ENCODE results near the gene FSTL4. TPM values are rescaled to one million over a fixed set of nuclear protein-coding genes. Genes with fewer than 3 reads are reported as not detected.

Gene FSTL4
- total and polyA plus RNA-seq, 2 of the 13 experiments (the other 11 are each of a cell fraction or from before 2014, with no cell fraction given), result 2.1 to 3.0 TPM

- WGBS (ENCODE audit: low lambda C conversion rate), result 59% methylated on average over 3 of the region's 3 CpGs
- DNase-seq (ENCODE audit: low spot score) (no peak), ATAC-seq (no peak), FAIRE-seq (no peak)
- no peak overlapping the region for H3K27ac ChIP-seq (ENCODE audit: extremely low read length, insufficient read depth, low read length)
- no peaks in the 10 kb centered on the region for H3K79me2 ChIP-seq (ENCODE audit: insufficient read depth, low read length)
- peaks cover 9% of the 10 kb centered on the region; the same call in 1 of the 2 replicates for H3K4me1 ChIP-seq (ENCODE audit: insufficient read depth, low read length)
- in situ Hi-C loops (cut with HindIII; ENCODE audit: extremely low pct_ligation_motif_present, low pct_unique_long_range_greater_than_20kb), result loop anchor here (5.0 kb wide), 1 partner anchor 174 kb away; no protein-coding TSS in a partner anchor
- no TSS peak for BruUV-seq (replicated peaks)
- H3K4me3 ChIP-seq (replicated peaks in 1 of 3; ENCODE audit: insufficient read depth in 1 of 3, low read depth in 2 of 3, low read length in 3 of 3), result no peak overlapping the region
- H3K9me3 ChIP-seq (ENCODE audit: low read length), result no peaks in the 10 kb centered on the region
- H3K36me3 ChIP-seq (replicated peaks in 1 of 2; ENCODE audit: control insufficient read depth in 1 of 2, insufficient read depth in 2 of 2, low read length in 2 of 2), result no peaks in the 10 kb centered on the region
- no peak overlapping the region for H2AFZ ChIP-seq (ENCODE audit: low read length)
- ChIA-PET CTCF (ENCODE audit: low intra/inter-chr PET ratio, low total read pairs) (no interaction called here), POLR2A (no interaction called here)
- H4K20me1 ChIP-seq (ENCODE audit: insufficient read depth, low read length), result no peaks in the 10 kb centered on the region
- intact Hi-C loops (cut with micrococcal nuclease; ENCODE audit: unreplicated experiment), result no loop called here
- no peaks in the 10 kb centered on the region; a peak in 4 of 5 replicates for H3K27me3 ChIP-seq (ENCODE audit: control insufficient read depth in 1 of 2, insufficient read depth in 2 of 2, low read length in 2 of 2)
- H3K4me2 ChIP-seq (ENCODE audit: low read depth, low read length), result no peak overlapping the region
- no peak overlapping the region for H3K9ac ChIP-seq (ENCODE audit: insufficient read depth, low read depth, low read length)
- no peak for TF ChIP-seq ETV6 (CRISPR knock-in tag; conservative IDR thresholded peaks at IDR 0.05)
- TF ChIP-seq ZNF691 (CRISPR knock-in tag; IDR thresholded peaks at IDR 0.05; ENCODE audit: borderline replicate concordance, low read depth), result no peak
- TF ChIP-seq SNAPC4 (CRISPR knock-in tag; IDR thresholded peaks at IDR 0.05), result no peak
- no peak for TF ChIP-seq ZNF614 (CRISPR knock-in tag; IDR thresholded peaks at IDR 0.05; ENCODE audit: borderline replicate concordance)
- TF ChIP-seq ZNF253 (CRISPR knock-in tag; IDR thresholded peaks at IDR 0.05; ENCODE audit: borderline replicate concordance), result no peak
- TF ChIP-seq RELA (CRISPR knock-in tag; IDR thresholded peaks at IDR 0.05), result no peak
- no peak for TF ChIP-seq ZNF441 (CRISPR knock-in tag; IDR thresholded peaks at IDR 0.05; ENCODE audit: borderline replicate concordance)
- no peak for TF ChIP-seq ZNF800 (CRISPR knock-in tag; IDR thresholded peaks at IDR 0.05)
- no peak for TF ChIP-seq HOXA7 (CRISPR knock-in tag; IDR thresholded peaks at IDR 0.05)
- TF ChIP-seq THAP9 (CRISPR knock-in tag; IDR thresholded peaks at IDR 0.05; ENCODE audit: borderline replicate concordance), result no peak
- TF ChIP-seq TIGD3 (CRISPR knock-in tag; IDR thresholded peaks at IDR 0.05; ENCODE audit: borderline replicate concordance), result no peak
Observed at GRCh38 chr5:133286483-133286882, 325.9 kb downstream of the FSTL4 start.

Data from HepG2 (cell line).